H1 (cell line): Measurements from ENCODE around the gene FBXW5. TPM values are rescaled to one million over a fixed set of nuclear protein-coding genes. Genes with fewer than 3 reads are reported as not detected.
A peak's percentile ranks its signal among the peaks of the same experiment; 100 is the strongest.

Source experiments
- BCL11A ChIP-seq, 2 experiments: IDR thresholded peaks; one replicate each; pipeline ENCODE4 v1.6.1; 2011; ENCODE audit warnings: low read depth in 2 of 2, low read length in 2 of 2, mild to moderate bottlenecking in 2 of 2
- CHD7 ChIP-seq: fragments of 300-600 bp; sonication (generic); IDR thresholded peaks from 2 replicates; pipeline ENCODE4 v1.7.1; 2012; ENCODE audit warnings: low read length, moderate library complexity, mild to moderate bottlenecking, inconsistent platforms; ENCODE audit not compliant: insufficient replicate concordance
- EGR1 ChIP-seq: IDR thresholded peaks from 2 replicates; pipeline ENCODE4 v1.6.1; 2011; ENCODE audit warnings: low read depth, low read length, borderline replicate concordance
- EP300 ChIP-seq, 2 experiments: IDR thresholded peaks; 1 replicate in 1 of 2; 2 replicates in 1 of 2; pipeline ENCODE4 v1.6.1; 2011 to 2012; ENCODE audit warnings: low read depth in 2 of 2, low read length in 2 of 2, mild to moderate bottlenecking in 2 of 2, borderline replicate concordance in 1 of 2, inconsistent platforms in 1 of 2, moderate library complexity in 1 of 2
- FOSL1 ChIP-seq: IDR thresholded peaks from 2 replicates; pipeline ENCODE4 v1.6.1; 2011; ENCODE audit warnings: mild to moderate bottlenecking, low read depth, low read length, moderate library complexity; ENCODE audit not compliant: insufficient read depth
- HDAC2 ChIP-seq, 2 experiments: fragments of 300-600 bp in 1 of 2; sonication (generic) in 1 of 2; IDR thresholded peaks; 2 replicates each; pipeline ENCODE4 v1.6.1; 2011 to 2012; ENCODE audit warnings: low read depth in 2 of 2, low read length in 2 of 2, mild to moderate bottlenecking in 2 of 2, moderate library complexity in 2 of 2, borderline replicate concordance in 1 of 2, inconsistent platforms in 1 of 2
- MAX ChIP-seq: IDR thresholded peaks from 2 replicates; pipeline ENCODE4 v1.6.1; 2012; ENCODE audit warnings: inconsistent platforms
- NANOG ChIP-seq: IDR thresholded peaks from 2 replicates; pipeline ENCODE4 v1.6.1; 2011; ENCODE audit warnings: low read length, low read depth, mild to moderate bottlenecking, inconsistent platforms; ENCODE audit not compliant: insufficient read depth, poor library complexity, severe bottlenecking
- polyA plus RNA-seq, 7 experiments: library from polyadenylated mRNA; depleted of rRNA in 3 of 7; stranded (reverse) in 5 of 7; unstranded in 2 of 7; fragments of >200 nt in 5 of 7; fragments of 200-250 nt in 2 of 7; gene quantifications; 1 replicate in 5 of 7; 2 replicates in 1 of 7; 4 replicates in 1 of 7; pipeline versions ENCODE4 v1.2.1 to v1.2.3, GENCODE V29; 2011 to 2013; ENCODE audit warnings: missing spikeins in 2 of 7, mixed read lengths in 2 of 7
- total RNA-seq: library from RNA; stranded (reverse); fragmentation: NEBNext Ultra II Directional; extraction: Animal tissue kit (Norgen Biotek cat#: 25700); gene quantifications from 2 replicates; pipeline ENCODE4 v1.2.1, GENCODE V29; 2021

The FBXW5 gene
- total and polyA plus RNA-seq, 2 of the 8 experiments (the other 6 are each of a cell fraction or from before 2014, with no cell fraction given), result 49.0 to 71.0 TPM

DNA sequence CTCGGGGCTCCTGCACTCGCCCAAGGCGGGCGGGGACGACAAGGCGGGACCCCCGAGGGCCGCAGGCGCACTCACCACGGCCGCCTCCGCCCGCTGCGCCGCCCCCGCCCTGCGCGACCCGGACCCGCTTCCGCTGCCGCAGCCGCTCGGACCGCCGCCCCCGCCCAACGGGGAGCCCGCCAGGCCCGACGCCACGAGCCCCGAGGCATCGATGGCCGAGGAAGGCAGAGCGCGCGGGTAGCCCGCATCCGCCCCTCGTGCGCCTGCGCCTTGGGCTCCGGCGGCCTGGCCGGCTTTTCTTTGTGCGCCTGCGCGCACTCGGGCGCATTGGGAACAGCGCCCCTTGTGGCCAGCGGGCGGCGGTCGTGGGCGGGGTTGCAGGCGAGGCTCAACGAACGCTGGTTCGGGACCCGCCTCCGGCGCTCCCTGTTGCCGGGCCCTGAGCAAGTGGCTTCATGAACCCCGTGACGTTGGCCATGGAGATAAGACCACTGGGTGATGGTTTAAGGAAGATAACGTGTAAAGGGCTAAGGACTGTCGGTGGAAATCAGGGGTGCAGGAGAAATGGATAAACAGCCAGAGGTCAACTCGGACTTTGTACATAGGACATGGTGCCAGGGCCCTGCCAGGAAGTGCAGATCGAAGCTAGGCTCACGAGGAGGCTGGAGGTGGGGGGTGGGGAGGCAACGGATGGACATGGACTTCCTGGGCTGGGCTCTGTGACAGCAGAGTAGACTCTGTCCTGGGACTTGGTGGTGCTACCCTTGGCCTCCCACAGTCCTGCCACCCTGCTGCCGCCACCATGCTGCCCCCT lies at the start of gene FBXW5, which contains the start of gene C8G (continued):
- no peak for TF ChIP-seq CHD7
- TF ChIP-seq EP300 (IDR thresholded peaks at IDR 0.05; ENCODE audit: borderline replicate concordance in 1 of 2, low read depth in 2 of 2, low read length in 2 of 2), result peak in 1 of 2 experiments; percentile 73; a peak in 1 of 3 replicates
- 0 out of 4 replicates have a peak, but pooled peaks of 1 of the 2 experiments have one; percentile 8 for TF ChIP-seq HDAC2 (IDR thresholded peaks at IDR 0.05; ENCODE audit: borderline replicate concordance in 1 of 2, low read depth in 2 of 2, low read length in 2 of 2)
- peak; percentile 18 for TF ChIP-seq NANOG
- TF ChIP-seq FOSL1, result peak; percentile 52; the same call in 1 of the 2 replicates
- TF ChIP-seq BCL11A (IDR thresholded peaks at IDR 0.05; ENCODE audit: low read depth in 2 of 2, low read length in 2 of 2), result no peak
- TF ChIP-seq EGR1, result peak; percentile 91
- peak; percentile 65; the same call in 1 of the 2 replicates for TF ChIP-seq MAX
